Skeletal muscle cell (primary cell): ENCODE data around the gene NAA50.

Experiments used
- DNase-seq: peaks from one replicate; pipeline ENCODE4 v3.0.0-alpha.2; 2010; ENCODE audit warnings: low read depth
- H3K4me3 ChIP-seq: 2 replicates; pipeline ENCODE4 v1.5.1; 2011; ENCODE audit warnings: low read depth, mild to moderate bottlenecking, control low read depth, low read length, moderate library complexity

Gene NAA50

GRCh38 chr3:113744941-113745755, 901 bp downstream of the NAA50 start:
- peak overlapping the region; percentile 65 for H3K4me3 ChIP-seq
- DNase-seq: peak; percentile 69

- DNase-seq: no peak
- H3K4me3 ChIP-seq: no peak overlapping the region
Observed at GRCh38 chr3:113743006-113743630, 2.9 kb downstream of the NAA50 start.

- no peak overlapping the region for H3K4me3 ChIP-seq
- no peak for DNase-seq
Observed at GRCh38 chr3:113741620-113742019, 4.4 kb downstream of the NAA50 start.

GRCh38 chr3:113741086-113741485, 5.0 kb downstream of the NAA50 start:
- H3K4me3 ChIP-seq: no peak overlapping the region

GRCh38 chr3:113736548-113737089, 9.4 kb downstream of the NAA50 start:
- no peak overlapping the region for H3K4me3 ChIP-seq
- no peak for DNase-seq

More at GRCh38 chr3:113741086-113741485, 5.0 kb downstream of the NAA50 start:
- no peak for DNase-seq

GRCh38 chr3:113731694-113732093, 14.4 kb downstream of the NAA50 start:
- no peak for DNase-seq
- H3K4me3 ChIP-seq: no peak overlapping the region

- H3K4me3 ChIP-seq: no peak overlapping the region
- DNase-seq: no peak
Observed at GRCh38 chr3:113730550-113730949, 15.5 kb downstream of the NAA50 start.

- no peak overlapping the region for H3K4me3 ChIP-seq
Observed at GRCh38 chr3:113728661-113729060, 17.4 kb downstream of the NAA50 start.

GRCh38 chr3:113721636-113722035, 24.4 kb downstream of the NAA50 start:
- DNase-seq: no peak
- H3K4me3 ChIP-seq: no peak overlapping the region

More at GRCh38 chr3:113728661-113729060, 17.4 kb downstream of the NAA50 start:
- no peak for DNase-seq

GRCh38 chr3:113719758-113720157, 26.3 kb downstream of the NAA50 start:
- DNase-seq: no peak
- H3K4me3 ChIP-seq: no peak overlapping the region

GRCh38 chr3:113719294-113719693, 26.8 kb downstream of the NAA50 start:
- no peak overlapping the region for H3K4me3 ChIP-seq

GRCh38 chr3:113717818-113718217, 28.2 kb downstream of the NAA50 start:
- no peak for DNase-seq

More at GRCh38 chr3:113719294-113719693, 26.8 kb downstream of the NAA50 start:
- no peak for DNase-seq

GRCh38 chr3:113717308-113717707, 28.7 kb downstream of the NAA50 start:
- no peak for DNase-seq
- no peak overlapping the region for H3K4me3 ChIP-seq

More at GRCh38 chr3:113717818-113718217, 28.2 kb downstream of the NAA50 start:
- H3K4me3 ChIP-seq: no peak overlapping the region

GRCh38 chr3:113714702-113715101, 31.3 kb downstream of the NAA50 start:
- H3K4me3 ChIP-seq: no peak overlapping the region
- DNase-seq: no peak

- H3K4me3 ChIP-seq: no peak overlapping the region
- no peak for DNase-seq
Observed at GRCh38 chr3:113712129-113712528, 33.9 kb downstream of the NAA50 start.

- no peak for DNase-seq
Observed at GRCh38 chr3:113707835-113708234, 38.2 kb downstream of the NAA50 start.

GRCh38 chr3:113698956-113699355, 47.1 kb downstream of the NAA50 start:
- DNase-seq: no peak
- peak overlapping the region; percentile 12 for H3K4me3 ChIP-seq

More at GRCh38 chr3:113707835-113708234, 38.2 kb downstream of the NAA50 start:
- no peak overlapping the region for H3K4me3 ChIP-seq

GRCh38 chr3:113698213-113698742, 47.8 kb downstream of the NAA50 start:
- H3K4me3 ChIP-seq: no peak overlapping the region
- no peak for DNase-seq

GRCh38 chr3:113697500-113698090, 48.5 kb downstream of the NAA50 start:
- H3K4me3 ChIP-seq: peak overlapping the region; percentile 79
- no peak for DNase-seq
